ENCODE results near the gene CEP78.

DNA sequence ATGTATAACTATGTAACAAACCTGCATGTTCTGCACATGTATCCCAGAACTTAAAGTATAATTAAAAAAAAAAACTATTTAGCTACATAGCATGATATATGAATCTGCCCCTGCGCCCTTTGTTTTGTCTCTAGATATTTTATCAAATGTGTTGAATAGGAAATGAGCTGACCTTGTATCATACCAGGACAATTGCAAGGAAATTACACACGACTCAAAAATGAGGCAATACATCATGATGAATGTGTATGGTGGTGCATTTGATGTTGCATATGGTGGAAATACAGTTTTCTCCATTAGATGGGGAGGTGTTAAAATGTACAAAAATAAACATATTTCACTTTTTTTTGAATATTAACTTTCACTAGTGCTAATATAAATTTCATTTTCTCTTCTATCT is 28.6 kb upstream of the CEP78 start:
- TF ChIP-seq, protein P1, sequence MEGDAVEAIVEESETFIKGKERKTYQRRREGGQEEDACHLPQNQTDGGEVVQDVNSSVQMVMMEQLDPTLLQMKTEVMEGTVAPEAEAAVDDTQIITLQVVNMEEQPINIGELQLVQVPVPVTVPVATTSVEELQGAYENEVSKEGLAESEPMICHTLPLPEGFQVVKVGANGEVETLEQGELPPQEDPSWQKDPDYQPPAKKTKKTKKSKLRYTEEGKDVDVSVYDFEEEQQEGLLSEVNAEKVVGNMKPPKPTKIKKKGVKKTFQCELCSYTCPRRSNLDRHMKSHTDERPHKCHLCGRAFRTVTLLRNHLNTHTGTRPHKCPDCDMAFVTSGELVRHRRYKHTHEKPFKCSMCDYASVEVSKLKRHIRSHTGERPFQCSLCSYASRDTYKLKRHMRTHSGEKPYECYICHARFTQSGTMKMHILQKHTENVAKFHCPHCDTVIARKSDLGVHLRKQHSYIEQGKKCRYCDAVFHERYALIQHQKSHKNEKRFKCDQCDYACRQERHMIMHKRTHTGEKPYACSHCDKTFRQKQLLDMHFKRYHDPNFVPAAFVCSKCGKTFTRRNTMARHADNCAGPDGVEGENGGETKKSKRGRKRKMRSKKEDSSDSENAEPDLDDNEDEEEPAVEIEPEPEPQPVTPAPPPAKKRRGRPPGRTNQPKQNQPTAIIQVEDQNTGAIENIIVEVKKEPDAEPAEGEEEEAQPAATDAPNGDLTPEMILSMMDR (IDR thresholded peaks at IDR 0.05), result no peak
- no peak for TF ChIP-seq POLR2A (IDR thresholded peaks at IDR 0.05)

Data from body of pancreas (tissue), 4 donors.